Skeletal muscle satellite cell (primary cell): ENCODE data around the gene IFT74.

Experiments used
- H3K27me3 ChIP-seq: 2 replicates; pipeline ENCODE4 v1.7.0; 2013; ENCODE audit warnings: low read length; ENCODE audit not compliant: control insufficient read depth, insufficient read depth
- H3K36me3 ChIP-seq: 2 replicates; pipeline ENCODE4 v1.7.0; 2013; ENCODE audit warnings: mild to moderate bottlenecking, control low read depth, low read length; ENCODE audit not compliant: insufficient read depth
- H3K4me1 ChIP-seq: 2 replicates; pipeline ENCODE4 v1.7.0; 2013; ENCODE audit warnings: low read length; ENCODE audit not compliant: control insufficient read depth, insufficient read depth
- H3K4me2 ChIP-seq: 2 replicates; pipeline ENCODE4 v1.7.0; 2013; ENCODE audit warnings: mild to moderate bottlenecking, low read length
- H3K4me3 ChIP-seq: 2 replicates; pipeline ENCODE4 v1.7.0; 2013; ENCODE audit warnings: low read length
- H3K9ac ChIP-seq: 2 replicates; pipeline ENCODE4 v1.7.0; 2013; ENCODE audit warnings: mild to moderate bottlenecking, low read depth, low read length, moderate library complexity
- H3K9me3 ChIP-seq: replicated peaks from 2 replicates; pipeline ENCODE4 v1.7.0; 2013; ENCODE audit warnings: mild to moderate bottlenecking, control low read depth, low read length

The IFT74 gene

DNA sequence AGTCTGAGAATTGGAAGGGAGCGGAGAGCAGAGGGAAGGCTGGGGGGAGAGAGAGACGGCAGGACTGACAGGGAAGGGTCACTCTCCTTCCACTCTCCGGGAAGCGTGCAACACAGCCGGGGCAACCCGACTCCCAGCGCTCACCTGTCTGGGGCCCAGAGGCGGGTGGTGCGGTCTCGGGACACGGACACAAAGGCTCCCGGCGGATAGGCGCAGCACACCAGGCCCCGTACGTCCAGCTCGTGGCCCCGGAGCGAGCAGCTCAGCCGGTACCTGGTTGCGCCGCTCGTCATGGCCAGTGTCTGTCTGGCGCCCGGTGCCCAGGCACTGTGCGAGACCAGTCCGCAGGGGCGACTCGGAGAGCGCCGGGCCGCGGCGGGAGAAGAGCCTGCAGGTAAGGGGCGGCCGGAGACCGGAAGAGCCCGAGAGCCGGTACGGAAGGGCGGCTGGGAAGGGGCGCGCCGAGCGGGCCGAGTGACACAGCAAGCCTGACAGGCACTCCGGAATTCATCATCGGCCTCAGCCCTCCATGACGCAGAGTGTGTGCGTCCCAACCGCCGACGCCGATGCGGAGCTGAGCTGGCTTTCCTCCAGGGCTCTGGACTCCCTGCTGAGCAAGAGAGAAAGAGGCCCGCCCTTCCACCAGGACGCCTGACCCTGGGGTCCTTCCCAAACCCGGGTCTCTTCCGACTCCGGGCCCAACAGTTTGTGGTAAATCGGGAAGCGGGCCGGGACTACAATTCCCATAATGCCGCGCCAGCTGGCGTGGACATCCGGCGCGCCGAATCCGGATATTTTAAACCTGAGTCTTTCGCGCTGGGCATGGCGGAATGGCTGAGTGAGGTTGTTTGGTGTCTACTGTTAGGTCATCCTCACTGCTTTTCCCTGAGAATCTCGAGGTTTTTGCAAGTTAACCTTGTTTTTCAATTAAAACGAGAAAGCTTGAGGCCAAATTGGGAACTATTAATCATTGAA is 9.2 kb upstream of the IFT74 start, which contains the start of gene PLAA:
TSS of gene PLAA (minus strand) at position 490 of the 975 bp plus-strand sequence. CDS start at position 293, 197 bp downstream.
- peak within 1 kb of the TSS; percentile 85 for H3K4me2 ChIP-seq
- peak within 1 kb of the TSS; percentile 94 for H3K4me3 ChIP-seq
- peak within 1 kb of the TSS; percentile 99 for H3K9ac ChIP-seq
- H3K9me3 ChIP-seq: no peaks in the 10 kb centered on the region
- peaks cover 14% of the 10 kb centered on the region for H3K4me1 ChIP-seq
- H3K36me3 ChIP-seq: no peaks in the 10 kb centered on the region
- no peaks in the 10 kb centered on the region for H3K27me3 ChIP-seq

DNA sequence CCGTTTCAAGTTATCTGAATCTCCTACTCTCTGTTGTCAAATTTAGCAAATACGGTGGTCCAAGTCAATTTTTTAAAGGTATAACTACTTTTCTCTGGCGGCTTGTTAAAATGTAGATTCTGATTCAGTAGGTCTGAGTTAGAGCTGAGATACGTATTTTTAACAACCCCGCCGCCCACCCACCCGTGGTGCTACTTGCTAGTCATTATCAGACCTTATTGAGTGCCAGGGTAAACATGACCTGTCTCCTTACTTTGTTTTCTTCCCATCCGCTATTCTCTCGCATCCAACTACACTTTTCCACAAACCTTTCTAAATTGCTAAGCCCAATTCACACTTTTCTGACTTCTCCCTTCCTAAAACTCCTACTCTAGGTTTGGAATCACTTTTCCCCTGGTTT is 8.5 kb upstream of the IFT74 start:
- H3K4me1 ChIP-seq: peaks cover 14% of the 10 kb centered on the region
- no peaks in the 10 kb centered on the region for H3K9me3 ChIP-seq
- H3K9ac ChIP-seq: peak overlapping the region; percentile 99

DNA sequence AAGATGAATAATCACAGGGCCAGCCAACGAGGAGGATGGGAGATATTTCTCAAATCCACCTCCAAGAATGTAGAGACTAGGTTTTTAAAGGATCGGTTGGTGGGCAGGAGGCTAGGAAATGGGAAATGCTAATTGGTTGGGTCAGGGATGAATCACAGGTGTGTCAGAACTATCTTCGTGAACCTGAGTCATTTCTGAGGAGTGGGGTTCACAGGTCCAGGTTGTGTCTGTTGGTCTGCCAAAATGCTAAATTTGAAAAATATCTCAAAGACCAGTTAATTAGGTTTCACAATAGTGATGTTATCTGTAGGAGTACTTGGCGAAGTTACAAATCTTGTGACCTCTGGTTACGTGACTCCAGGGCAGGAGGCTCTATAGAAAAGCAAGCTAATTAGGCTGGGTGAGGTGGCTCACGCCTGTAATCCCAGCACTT is 6.6 kb upstream of the IFT74 start:
- Histone ChIP-seq H3K4me3 (no peak overlapping the region), H3K27me3 (no peaks in the 10 kb centered on the region), H3K4me1 (peaks cover 14% of the 10 kb centered on the region), H3K9ac (no peak overlapping the region), H3K36me3 (no peaks in the 10 kb centered on the region), H3K9me3 (no peaks in the 10 kb centered on the region), H3K4me2 (no peak overlapping the region)

More for the DNA sequence above, 8.5 kb upstream of the IFT74 start:
- peak overlapping the region; percentile 85 for H3K4me2 ChIP-seq
- peak overlapping the region; percentile 94 for H3K4me3 ChIP-seq
- no peaks in the 10 kb centered on the region for H3K36me3 ChIP-seq
- H3K27me3 ChIP-seq: no peaks in the 10 kb centered on the region

DNA sequence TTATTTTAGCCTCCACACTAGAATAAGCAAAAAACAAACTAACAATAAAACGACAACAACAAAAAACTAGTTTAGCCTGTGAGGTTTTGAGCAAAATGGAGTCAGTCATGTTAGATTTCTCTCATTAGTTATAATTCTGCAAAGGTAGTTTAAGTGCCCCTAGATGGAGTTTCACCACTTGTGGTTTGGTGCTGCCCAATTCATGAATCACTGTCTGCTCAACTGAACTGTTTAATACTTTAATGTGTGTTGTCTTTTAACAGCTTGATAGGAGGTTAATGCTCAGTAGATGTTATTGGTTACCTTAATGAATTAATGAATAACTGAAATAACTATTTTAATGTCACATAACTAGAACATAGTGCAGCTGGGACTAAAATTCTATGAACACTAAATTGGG is 5.7 kb upstream of the IFT74 start:
- Histone ChIP-seq H3K9me3 (no peaks in the 10 kb centered on the region), H3K4me1 (peaks cover 12% of the 10 kb centered on the region), H3K4me2 (no peak overlapping the region), H3K36me3 (no peaks in the 10 kb centered on the region), H3K4me3 (no peak overlapping the region), H3K9ac (no peak overlapping the region), H3K27me3 (no peaks in the 10 kb centered on the region)

DNA sequence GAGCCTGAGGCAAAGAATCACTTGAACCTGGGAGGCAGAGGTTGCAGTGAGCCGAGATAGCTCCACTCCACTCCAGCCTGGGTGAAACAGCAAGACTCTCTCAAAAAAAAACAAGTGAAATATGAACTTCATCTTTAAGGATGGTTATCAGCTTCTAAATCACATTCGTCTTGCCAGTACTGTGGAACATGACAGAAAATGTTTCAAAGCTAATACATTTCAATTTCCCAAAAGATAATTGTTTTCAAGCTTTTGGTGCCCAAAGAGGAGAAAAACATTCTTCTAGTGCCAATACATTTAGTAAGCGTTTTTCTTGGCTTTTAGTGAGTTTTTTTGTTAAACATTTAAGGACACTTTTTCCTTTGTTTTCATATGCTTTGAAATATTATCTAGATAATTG is 4.4 kb upstream of the IFT74 start:
- Histone ChIP-seq H3K4me2 (no peak overlapping the region), H3K9ac (no peak overlapping the region), H3K9me3 (no peaks in the 10 kb centered on the region), H3K4me1 (peaks cover 13% of the 10 kb centered on the region), H3K36me3 (no peaks in the 10 kb centered on the region), H3K4me3 (no peak overlapping the region), H3K27me3 (no peaks in the 10 kb centered on the region)

DNA sequence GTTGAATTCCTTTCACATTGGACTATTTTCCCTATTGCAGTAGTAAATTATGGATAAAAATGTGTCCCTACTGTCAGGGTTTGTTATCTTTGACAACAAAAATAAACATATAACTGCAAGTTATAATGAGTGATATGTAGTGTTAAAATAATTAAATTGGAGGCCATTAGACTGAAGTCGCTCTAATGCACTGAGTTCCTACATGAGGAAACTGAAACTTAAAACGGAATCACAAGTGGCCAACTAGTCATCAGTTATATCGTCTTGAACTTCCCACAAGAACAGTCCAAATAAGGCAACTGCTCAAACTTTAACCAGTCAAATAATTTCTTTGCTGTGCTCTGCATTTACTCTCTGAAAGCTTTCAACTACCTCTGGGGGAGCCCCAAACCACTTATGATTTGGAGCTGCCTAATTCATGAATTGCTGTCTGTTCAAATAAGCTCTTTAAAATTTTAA is 2.1 kb upstream of the IFT74 start:
- no peaks in the 10 kb centered on the region for H3K27me3 ChIP-seq
- H3K9me3 ChIP-seq: no peaks in the 10 kb centered on the region
- H3K9ac ChIP-seq: no peak overlapping the region
- peaks cover 14% of the 10 kb centered on the region for H3K4me1 ChIP-seq
- no peak overlapping the region for H3K4me2 ChIP-seq
- no peak overlapping the region for H3K4me3 ChIP-seq
- H3K36me3 ChIP-seq: no peaks in the 10 kb centered on the region

DNA sequence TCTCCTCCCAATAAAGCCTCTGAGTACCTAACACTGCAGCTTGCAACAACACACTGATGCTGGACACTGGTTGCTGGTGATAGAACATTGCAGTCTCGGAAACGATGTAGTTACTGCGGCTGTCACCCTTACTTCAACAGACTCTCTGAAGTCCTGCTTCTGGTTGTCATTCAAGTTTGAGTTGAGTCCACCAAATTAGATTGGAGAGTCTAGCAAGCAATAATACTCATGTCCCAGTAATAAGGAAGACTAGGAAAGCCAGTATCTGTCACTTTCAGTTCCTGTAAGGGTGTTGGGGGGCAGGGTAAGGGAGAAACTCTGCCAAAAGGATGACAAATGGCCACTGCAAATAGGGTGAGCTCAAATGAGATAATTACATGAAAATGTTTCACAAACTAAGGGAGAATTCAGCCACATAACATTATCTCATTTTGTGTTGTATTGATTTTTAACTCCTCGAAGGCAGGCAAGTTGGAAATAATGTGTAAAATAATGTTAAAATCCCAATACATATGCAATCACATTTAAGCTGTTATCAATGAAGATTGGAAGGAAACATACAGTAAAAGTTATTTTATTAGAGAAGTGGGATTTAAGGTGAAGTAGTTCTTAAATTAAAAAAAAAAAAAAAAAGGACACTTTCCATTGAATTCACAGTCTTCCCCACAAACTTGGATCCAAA is 849 bp upstream of the IFT74 start:
- Histone ChIP-seq H3K4me2 (peak overlapping the region; percentile 88), H3K36me3 (no peaks in the 10 kb centered on the region), H3K27me3 (no peaks in the 10 kb centered on the region), H3K9ac (peak overlapping the region; percentile 87), H3K9me3 (no peaks in the 10 kb centered on the region), H3K4me3 (peak overlapping the region; percentile 86), H3K4me1 (peaks cover 18% of the 10 kb centered on the region)

DNA sequence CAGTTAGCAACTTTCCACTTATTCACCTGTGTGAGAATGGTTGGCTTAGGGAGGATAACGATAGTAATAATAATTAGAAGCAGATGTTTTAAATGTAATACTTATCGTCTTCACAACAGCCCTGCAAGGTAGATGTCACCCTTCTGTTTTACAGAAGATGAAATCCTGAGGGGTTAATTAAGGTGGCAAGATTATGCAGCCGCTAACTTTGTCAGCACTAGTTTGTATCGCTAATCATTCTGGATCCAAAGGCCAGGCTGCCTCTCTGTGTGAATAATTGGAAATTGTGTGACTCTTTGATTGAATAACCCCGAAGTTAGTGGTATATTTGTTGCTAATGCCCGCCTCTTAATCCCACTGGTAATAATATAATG is 635 bp downstream of the IFT74 start:
- Histone ChIP-seq H3K9me3 (no peaks in the 10 kb centered on the region), H3K27me3 (no peaks in the 10 kb centered on the region), H3K9ac (peak overlapping the region; percentile 87), H3K4me3 (peak overlapping the region; percentile 86), H3K4me1 (peaks cover 18% of the 10 kb centered on the region), H3K4me2 (peak overlapping the region; percentile 88), H3K36me3 (no peaks in the 10 kb centered on the region)

DNA sequence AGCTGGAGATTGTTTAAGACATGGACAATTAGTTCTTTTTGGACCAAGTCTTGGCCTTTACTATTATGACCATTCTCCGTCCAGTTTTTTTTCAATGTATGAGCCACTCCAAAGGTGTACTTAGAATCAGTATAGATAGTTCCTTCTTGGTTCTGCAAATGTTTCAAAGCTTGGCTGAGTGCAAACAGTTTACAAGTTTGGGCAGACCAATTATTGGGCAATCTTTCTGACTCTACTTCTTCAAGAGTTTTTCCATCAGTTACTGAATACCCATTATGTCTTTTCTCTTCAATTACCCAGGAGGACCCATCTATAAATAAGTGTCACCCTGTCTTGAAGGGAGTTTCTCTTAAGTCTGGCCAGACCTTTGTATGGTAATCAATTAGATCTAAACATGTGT is 15.5 kb downstream of the IFT74 start:
- H3K27me3 ChIP-seq: no peaks in the 10 kb centered on the region
- H3K4me2 ChIP-seq: no peak overlapping the region
- no peaks in the 10 kb centered on the region for H3K4me1 ChIP-seq
- no peak overlapping the region for H3K9ac ChIP-seq
- H3K36me3 ChIP-seq: no peaks in the 10 kb centered on the region
- H3K9me3 ChIP-seq: no peaks in the 10 kb centered on the region
- H3K4me3 ChIP-seq: no peak overlapping the region

DNA sequence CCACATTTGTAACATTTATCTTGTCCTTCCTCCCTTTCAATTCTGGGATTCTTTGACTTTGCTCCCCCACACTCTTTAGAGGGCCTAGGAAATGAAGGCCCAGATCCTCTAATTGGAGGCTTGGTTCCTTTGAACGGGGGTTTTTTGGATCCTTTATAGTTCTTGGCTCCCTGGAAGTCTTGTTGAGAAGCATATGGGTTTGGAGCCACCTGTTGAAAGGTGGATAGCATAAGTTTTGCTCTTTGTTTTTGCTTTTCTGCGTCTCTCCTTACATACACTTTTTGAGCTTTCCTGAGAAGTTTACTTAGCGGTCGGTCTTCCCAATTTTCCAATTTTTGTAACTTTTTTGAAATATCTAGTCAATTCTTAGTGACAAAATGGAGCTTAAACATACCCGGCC is 17.8 kb downstream of the IFT74 start:
- H3K9ac ChIP-seq: no peak overlapping the region
- no peaks in the 10 kb centered on the region for H3K4me1 ChIP-seq
- no peaks in the 10 kb centered on the region for H3K27me3 ChIP-seq
- H3K36me3 ChIP-seq: no peaks in the 10 kb centered on the region
- no peak overlapping the region for H3K4me2 ChIP-seq
- H3K4me3 ChIP-seq: no peak overlapping the region
- no peaks in the 10 kb centered on the region for H3K9me3 ChIP-seq

DNA sequence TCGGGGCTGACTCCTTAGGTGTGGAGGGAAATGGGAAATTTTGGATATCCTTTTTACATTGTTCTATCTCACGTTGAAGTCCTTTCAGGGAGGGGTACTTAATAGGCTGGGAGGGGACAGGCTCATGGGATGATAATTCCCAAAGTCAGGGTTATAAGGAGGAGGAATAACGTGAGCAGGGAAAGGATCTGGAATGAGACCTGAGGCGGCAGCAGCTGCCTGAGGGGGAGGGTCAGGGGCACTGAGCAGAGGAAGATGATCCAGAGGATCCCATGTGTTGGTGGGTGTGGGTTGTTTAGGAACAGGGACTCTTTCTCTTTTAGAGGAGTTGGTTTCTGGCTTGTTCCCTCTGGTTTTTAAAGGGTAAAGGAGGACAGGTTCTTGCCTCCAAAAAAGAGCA is 18.7 kb downstream of the IFT74 start:
- no peaks in the 10 kb centered on the region for H3K4me1 ChIP-seq
- no peaks in the 10 kb centered on the region for H3K9me3 ChIP-seq
- no peak overlapping the region for H3K9ac ChIP-seq
- H3K36me3 ChIP-seq: no peaks in the 10 kb centered on the region
- no peaks in the 10 kb centered on the region for H3K27me3 ChIP-seq
- no peak overlapping the region for H3K4me2 ChIP-seq
- no peak overlapping the region for H3K4me3 ChIP-seq
